GM19397 (cell line): ENCODE results near the gene PSMC1.

ENCODE experiments used
- ATAC-seq: cut with Tn5 transposase; IDR thresholded peaks from one replicate; pipeline ENCODE4 v1.9.1; 2021; ENCODE audit warnings: mild to moderate bottlenecking, moderate library complexity; ENCODE audit not compliant: unreplicated experiment

PSMC1 gene

GRCh38 chr14:90301122-90301521, 44.8 kb downstream of the PSMC1 start:
- no peak for ATAC-seq

DNA sequence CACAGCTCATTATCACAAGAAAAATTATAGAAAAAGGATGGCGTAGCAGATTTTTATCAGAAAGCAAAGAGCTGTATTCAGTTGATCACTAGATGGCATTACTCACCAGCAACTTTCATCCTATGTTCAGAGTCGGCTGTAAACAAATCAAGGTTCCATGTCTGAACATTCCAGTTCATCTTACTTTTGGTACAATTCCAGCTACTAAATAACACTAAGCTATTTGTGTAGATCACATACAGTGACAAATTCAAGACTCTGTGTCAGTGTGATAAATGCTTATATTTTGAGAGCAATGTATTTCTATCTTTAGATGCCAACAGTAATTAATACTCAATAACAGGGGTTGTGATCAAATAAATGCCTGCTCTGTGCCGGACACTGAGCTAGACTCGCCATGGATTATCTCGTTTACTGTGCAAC, 45.3 kb downstream of the PSMC1 start:
- ATAC-seq: no peak

DNA sequence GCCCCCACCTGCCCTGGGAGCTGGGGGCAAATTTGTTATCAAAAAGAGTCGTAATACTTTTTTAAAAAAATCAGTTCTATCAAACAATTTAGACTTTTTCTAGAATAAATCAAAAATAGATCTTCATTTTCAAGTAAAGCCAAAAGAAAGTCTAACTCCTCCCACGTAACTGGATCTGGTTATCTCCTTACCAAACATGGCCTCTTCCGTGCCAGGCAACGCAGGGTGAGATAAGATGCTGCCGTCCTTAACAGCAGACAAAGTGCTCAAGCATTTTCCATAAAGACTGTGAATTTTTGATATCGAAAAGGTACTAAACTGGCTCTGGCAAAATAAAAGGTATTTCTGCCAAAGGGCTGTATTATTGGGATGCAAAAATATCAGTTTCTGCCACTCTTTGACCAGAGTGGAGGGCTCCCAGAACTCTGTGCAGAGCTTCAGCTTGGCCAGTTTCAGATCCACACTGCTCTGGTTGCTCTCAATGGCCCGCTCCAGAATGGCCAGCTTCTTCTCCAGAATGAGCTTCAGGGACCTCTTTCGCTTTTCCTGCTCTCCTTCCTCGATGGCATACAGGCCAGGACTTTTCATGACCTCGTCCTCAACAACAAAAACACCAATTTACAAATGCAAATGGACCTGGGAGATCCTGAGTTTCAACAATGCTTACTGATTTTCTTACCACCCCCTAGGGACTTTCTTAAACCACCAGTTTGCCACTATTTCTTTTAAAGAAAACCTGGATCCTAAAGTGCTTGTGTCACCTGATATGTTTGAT, 46.4 kb downstream of the PSMC1 start:
- no peak for ATAC-seq

DNA sequence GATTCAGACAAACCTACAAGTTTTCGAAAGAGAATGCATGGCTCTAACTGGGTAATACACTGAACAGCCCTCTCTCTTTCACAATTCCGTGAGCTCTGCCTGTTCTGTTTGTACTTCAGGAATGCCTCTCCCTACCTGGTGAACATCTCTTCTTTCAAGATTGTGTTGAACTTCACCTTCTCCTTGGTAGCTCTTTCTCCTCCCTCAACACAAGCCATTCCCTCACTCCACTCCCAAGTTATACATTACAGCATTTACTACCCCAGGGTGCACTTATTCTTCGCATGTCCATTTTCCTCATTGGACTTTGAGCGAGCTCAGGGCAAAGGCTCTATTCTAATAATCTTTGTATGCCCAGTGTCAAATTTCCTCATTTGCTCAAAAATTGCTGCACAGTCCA, 47.1 kb downstream of the PSMC1 start:
- no peak for ATAC-seq

- ATAC-seq: no peak
These were observed 48.1 kb downstream of the PSMC1 start for GRCh38 chr14:90304502-90304901.

GRCh38 chr14:90305176-90305601, 48.8 kb downstream of the PSMC1 start:
- no peak for ATAC-seq

- ATAC-seq: no peak
These were observed 52.2 kb downstream of the PSMC1 start for GRCh38 chr14:90308561-90308960.

DNA sequence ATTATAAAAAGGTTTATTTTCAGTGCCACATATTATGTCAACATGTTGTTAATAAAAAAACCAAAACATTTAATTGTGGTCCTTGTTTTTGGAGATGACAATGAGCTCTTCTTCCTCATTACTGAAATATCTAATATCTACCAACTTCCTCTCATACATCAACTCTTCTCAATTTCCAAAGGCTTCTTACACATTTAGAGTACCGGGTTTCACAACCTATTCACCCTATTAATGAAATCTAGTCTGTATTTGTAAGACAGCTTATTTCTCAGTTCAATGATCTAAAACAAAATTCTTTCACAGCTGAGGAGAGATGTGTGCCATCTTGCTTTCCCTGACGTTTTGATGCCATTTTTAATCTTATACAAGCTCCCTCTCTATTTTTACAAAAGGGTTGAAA, 60.9 kb downstream of the PSMC1 start:
- ATAC-seq: no peak

DNA sequence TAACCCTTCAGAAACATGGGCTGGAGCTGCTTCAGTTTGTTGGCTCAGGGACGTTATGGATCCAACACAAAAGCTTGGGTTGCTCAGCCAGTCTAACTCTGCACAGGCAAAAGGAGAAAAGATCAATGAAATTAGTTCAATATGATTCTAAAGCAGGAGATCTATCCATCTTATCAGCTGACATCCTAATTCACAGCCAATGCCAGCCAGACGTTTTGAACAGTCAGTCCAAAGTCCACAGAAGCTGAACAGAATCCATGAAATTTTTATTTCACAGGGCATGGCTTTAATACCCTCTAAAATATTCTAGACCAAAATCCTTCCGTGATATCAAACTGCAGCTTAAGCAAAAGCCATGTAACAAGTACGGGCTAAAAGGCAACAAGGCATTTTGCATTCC, 61.7 kb downstream of the PSMC1 start:
- no peak for ATAC-seq

- ATAC-seq: no peak
These were observed 62.8 kb downstream of the PSMC1 start for GRCh38 chr14:90319173-90319572.

GRCh38 chr14:90319634-90320541, 63.5 kb downstream of the PSMC1 start:
- no peak for ATAC-seq

DNA sequence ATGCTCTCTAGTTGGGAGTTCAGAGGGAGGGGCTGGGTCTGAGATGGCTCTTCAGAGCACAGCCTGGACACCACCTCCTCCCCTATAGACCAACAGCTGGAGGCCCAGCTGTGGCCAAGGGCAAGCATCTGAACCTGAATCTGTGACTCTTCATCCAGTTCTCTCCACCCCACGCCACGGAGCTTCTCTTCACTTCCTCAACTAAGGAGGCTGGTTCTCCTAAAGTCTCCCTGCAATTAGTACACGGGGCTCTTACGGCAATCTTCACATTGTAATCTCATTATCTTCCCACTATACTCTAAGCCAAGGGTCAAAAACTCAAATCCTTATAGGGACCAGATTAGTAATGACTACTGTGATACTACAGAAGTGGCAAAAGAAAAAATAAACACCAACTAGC, 65.5 kb downstream of the PSMC1 start:
- no peak for ATAC-seq
